ENCODE results near the gene AFF3. TPM values are rescaled to one million over a fixed set of nuclear protein-coding genes. Genes with fewer than 3 reads are reported as not detected.

AFF3 gene
- total RNA-seq, 1 experiment from 2014 or later, result 0.05 TPM

GRCh38 chr2:99512181-99512591 is 630.2 kb downstream of the AFF3 start:
- H3K9me3 ChIP-seq, result no peaks in the 10 kb centered on the region
- H3K4me3 Mint-ChIP-seq (ENCODE audit: unreplicated experiment), result no peak overlapping the region
- no peaks in the 10 kb centered on the region for H3K9me3 Mint-ChIP-seq (ENCODE audit: unreplicated experiment)

GRCh38 chr2:99509387-99509786 is 633.0 kb downstream of the AFF3 start:
- no TSS peak for BruUV-seq (replicated peaks)
- TF ChIP-seq CTCF (IDR thresholded peaks at IDR 0.05; ENCODE audit: insufficient read depth in 1 of 2, low read depth in 1 of 2, low read length in 1 of 2, severe bottlenecking in 1 of 2, unreplicated experiment in 1 of 2), result no peak
- no peak for DNase-seq
- Histone ChIP-seq H3K27me3 (replicated peaks; ENCODE audit: control insufficient read depth, insufficient read depth, low read length) (no peaks in the 10 kb centered on the region), H3K9me3 (no peaks in the 10 kb centered on the region), H3K4me3 (ENCODE audit: low read depth, low read length) (no peak overlapping the region), H3K4me1 (peaks cover 7% of the 10 kb centered on the region; the same call in 1 of the 2 replicates), H3K36me3 (ENCODE audit: control insufficient read depth, insufficient read depth, low read length) (no peaks in the 10 kb centered on the region)
- CTCF ChIA-PET, result no interaction called here
- no peaks in the 10 kb centered on the region for H3K4me1 Mint-ChIP-seq (ENCODE audit: low read depth, unreplicated experiment)
- H3K27ac Mint-ChIP-seq (ENCODE audit: unreplicated experiment), result no peak overlapping the region
- intact Hi-C loops (cut with micrococcal nuclease; ENCODE audit: unreplicated experiment), result no loop called here
- no peaks in the 10 kb centered on the region for H3K27me3 Mint-ChIP-seq (ENCODE audit: insufficient read depth, unreplicated experiment)
- no peaks in the 10 kb centered on the region for H3K9me3 Mint-ChIP-seq (ENCODE audit: unreplicated experiment)
- peaks cover 6% of the 10 kb centered on the region for H3K36me3 Mint-ChIP-seq (ENCODE audit: insufficient read depth, unreplicated experiment)
- POLR2A ChIA-PET, result no interaction called here
- H3K4me3 Mint-ChIP-seq (ENCODE audit: unreplicated experiment), result no peak overlapping the region

More at GRCh38 chr2:99512181-99512591, 630.2 kb downstream of the AFF3 start:
- Histone ChIP-seq H3K36me3 (ENCODE audit: control insufficient read depth, insufficient read depth, low read length) (no peaks in the 10 kb centered on the region), H3K4me3 (ENCODE audit: low read depth, low read length) (no peak overlapping the region), H3K27me3 (replicated peaks; ENCODE audit: control insufficient read depth, insufficient read depth, low read length) (no peaks in the 10 kb centered on the region), H3K4me1 (peaks cover 9% of the 10 kb centered on the region; the same call in 1 of the 2 replicates)
- H3K36me3 Mint-ChIP-seq (ENCODE audit: insufficient read depth, unreplicated experiment), result peaks cover 6% of the 10 kb centered on the region
- H3K4me1 Mint-ChIP-seq (ENCODE audit: low read depth, unreplicated experiment), result no peaks in the 10 kb centered on the region
- BruUV-seq (replicated peaks), result no TSS peak
- no peak for DNase-seq
- intact Hi-C loops (cut with micrococcal nuclease; ENCODE audit: unreplicated experiment), result no loop called here
- ChIA-PET CTCF (no interaction called here), POLR2A (no interaction called here)
- no peaks in the 10 kb centered on the region for H3K27me3 Mint-ChIP-seq (ENCODE audit: insufficient read depth, unreplicated experiment)
- TF ChIP-seq CTCF (IDR thresholded peaks at IDR 0.05; ENCODE audit: insufficient read depth in 1 of 2, low read depth in 1 of 2, low read length in 1 of 2, severe bottlenecking in 1 of 2, unreplicated experiment in 1 of 2), result no peak
- H3K27ac Mint-ChIP-seq (ENCODE audit: unreplicated experiment), result no peak overlapping the region

GRCh38 chr2:99507937-99508818 is 634.2 kb downstream of the AFF3 start:
- DNase-seq, result no peak
- CTCF ChIA-PET, result no interaction called here
- H3K36me3 Mint-ChIP-seq (ENCODE audit: insufficient read depth, unreplicated experiment), result peaks cover 6% of the 10 kb centered on the region
- Histone ChIP-seq H3K9me3 (no peaks in the 10 kb centered on the region), H3K4me3 (ENCODE audit: low read depth, low read length) (no peak overlapping the region), H3K27me3 (replicated peaks; ENCODE audit: control insufficient read depth, insufficient read depth, low read length) (no peaks in the 10 kb centered on the region), H3K4me1 (no peaks in the 10 kb centered on the region), H3K36me3 (ENCODE audit: control insufficient read depth, insufficient read depth, low read length) (no peaks in the 10 kb centered on the region)
- no peak overlapping the region for H3K27ac Mint-ChIP-seq (ENCODE audit: unreplicated experiment)
- H3K4me1 Mint-ChIP-seq (ENCODE audit: low read depth, unreplicated experiment), result no peaks in the 10 kb centered on the region
- no peaks in the 10 kb centered on the region for H3K9me3 Mint-ChIP-seq (ENCODE audit: unreplicated experiment)
- intact Hi-C loops (cut with micrococcal nuclease; ENCODE audit: unreplicated experiment), result no loop called here
- no peak for TF ChIP-seq CTCF (IDR thresholded peaks at IDR 0.05; ENCODE audit: insufficient read depth in 1 of 2, low read depth in 1 of 2, low read length in 1 of 2, severe bottlenecking in 1 of 2, unreplicated experiment in 1 of 2)
- POLR2A ChIA-PET, result no interaction called here
- BruUV-seq (replicated peaks), result no TSS peak
- no peaks in the 10 kb centered on the region for H3K27me3 Mint-ChIP-seq (ENCODE audit: insufficient read depth, unreplicated experiment)
- H3K4me3 Mint-ChIP-seq (ENCODE audit: unreplicated experiment), result no peak overlapping the region
